SH-SY5Y (cell line): ENCODE data around the gene RBM39.

Experiments
- GATA2 ChIP-seq: IDR thresholded peaks from 2 replicates; pipeline ENCODE4 v1.6.1; 2011; ENCODE audit warnings: mild to moderate bottlenecking, low read depth, low read length
- GATA3 ChIP-seq: IDR thresholded peaks from 2 replicates; pipeline ENCODE4 v1.6.1; 2011; ENCODE audit warnings: low read depth, mild to moderate bottlenecking, low read length, moderate library complexity

The RBM39 gene

DNA sequence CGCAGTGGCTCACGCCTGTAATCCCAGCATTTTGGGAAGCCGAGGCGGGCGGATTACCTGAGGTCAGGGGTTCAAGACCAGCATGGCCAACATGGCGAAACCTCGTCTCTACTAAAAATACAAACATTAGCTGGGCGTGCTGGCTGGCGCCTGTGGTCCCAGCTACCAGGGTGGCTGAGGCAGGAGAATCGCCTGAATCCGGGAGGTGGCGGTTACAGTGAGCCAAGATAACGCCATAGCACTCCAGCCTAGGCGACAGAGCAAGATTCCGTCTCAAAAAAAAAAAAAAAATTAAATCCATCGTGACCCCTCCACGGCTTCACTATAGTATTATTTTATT lies 76.1 kb downstream of the RBM39 start:
- no peak for TF ChIP-seq GATA2

DNA sequence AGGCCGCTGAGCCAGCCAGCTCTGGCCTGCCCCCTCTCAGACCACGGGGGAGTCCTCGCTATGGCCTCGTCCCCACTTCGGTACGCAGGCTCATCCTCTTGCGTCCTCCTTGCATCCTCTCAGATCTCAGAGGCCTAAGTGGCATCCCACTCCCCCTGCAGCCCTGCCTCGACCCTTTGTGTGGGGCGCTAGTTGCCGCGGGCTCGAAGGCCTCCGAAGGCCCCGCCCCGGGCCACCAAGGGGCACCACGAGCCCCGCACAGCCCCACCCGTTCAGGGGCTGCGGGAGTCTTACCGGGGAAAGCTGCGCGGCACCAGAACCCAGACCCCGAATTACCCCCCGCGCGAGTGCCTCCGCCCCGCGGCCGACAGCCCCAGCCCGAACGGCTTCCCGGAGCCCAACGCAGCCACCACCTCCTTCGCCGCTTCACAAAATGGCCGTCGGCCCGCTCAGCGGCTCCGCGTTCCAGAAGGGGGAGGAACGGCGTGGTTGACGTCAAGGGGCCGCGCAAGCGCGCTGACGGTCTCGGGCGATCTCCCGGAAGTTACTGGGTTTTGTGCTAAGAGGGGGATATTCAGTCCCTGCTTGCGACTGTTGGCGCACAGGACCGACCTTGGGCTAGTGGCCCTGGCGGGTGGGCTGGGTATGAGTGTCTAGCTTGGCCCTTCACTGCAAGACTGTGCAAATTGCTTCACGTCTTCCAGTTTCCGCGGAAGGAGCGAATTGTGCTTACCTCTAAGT lies 77.4 kb downstream of the RBM39 start, which contains the start of the genes CPNE1 and RBM12:
Gene CPNE1, minus strand, starts transcription at position 435 of the 741 bp plus-strand sequence. CDS start 31,977 bp downstream, outside the sequence.
Gene RBM12, minus strand, starts transcription at position 435 of the 741 bp plus-strand sequence. CDS start 9,578 bp downstream, outside the sequence.
- TF ChIP-seq GATA2 (no peak), GATA3 (no peak)

DNA sequence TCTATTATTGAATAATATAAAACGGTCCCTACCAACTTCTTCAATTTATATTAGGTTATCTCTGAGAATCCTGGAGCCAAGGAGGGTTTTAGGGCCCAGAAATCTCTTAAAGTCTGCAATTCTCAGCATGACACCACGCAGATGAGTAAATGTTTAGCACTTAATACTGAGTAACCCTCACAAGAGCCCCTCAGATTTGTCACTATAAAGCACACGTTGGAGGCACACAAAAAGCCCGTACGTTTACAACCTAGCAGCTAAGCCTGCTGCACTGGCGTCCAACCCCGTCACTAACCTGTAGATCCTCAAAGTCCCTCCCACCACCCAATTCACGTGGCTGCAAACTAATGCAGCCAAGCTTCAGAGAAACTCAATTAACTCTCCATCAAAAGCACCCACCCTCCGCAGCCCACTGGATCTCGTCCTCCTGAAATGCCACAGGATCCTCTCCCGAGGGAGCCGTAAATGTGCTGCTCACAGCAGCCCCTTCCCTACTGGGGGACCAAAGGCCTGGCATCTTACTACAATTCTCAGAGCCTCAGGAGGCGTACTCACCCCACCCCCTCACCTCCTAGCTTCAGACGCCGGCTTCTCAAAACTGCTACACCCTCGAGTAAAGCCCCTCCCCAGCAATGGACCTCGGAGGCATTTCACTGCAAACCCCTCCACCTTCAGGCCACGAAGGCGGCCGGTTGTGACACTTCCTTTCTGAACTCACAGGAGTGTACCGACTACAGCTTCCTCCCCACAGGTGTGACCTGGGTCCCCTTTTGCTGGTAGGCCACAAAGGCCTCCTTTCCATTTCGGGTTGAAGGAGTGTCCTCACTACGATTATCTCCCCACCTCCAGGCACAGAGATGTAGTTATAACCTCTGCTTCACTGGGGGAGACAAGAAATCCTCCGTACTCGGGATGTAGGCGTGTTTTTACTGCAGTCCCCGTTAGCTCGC lies 78.3 kb downstream of the RBM39 start:
- no peak for TF ChIP-seq GATA2
- no peak for TF ChIP-seq GATA3

- no peak for TF ChIP-seq GATA3
- TF ChIP-seq GATA2: no peak
These were observed 79.5 kb downstream of the RBM39 start for GRCh38 chr20:35662551-35662950.

- no peak for TF ChIP-seq GATA2
- no peak for TF ChIP-seq GATA3
These were observed 80.2 kb downstream of the RBM39 start for GRCh38 chr20:35661908-35662307.

DNA sequence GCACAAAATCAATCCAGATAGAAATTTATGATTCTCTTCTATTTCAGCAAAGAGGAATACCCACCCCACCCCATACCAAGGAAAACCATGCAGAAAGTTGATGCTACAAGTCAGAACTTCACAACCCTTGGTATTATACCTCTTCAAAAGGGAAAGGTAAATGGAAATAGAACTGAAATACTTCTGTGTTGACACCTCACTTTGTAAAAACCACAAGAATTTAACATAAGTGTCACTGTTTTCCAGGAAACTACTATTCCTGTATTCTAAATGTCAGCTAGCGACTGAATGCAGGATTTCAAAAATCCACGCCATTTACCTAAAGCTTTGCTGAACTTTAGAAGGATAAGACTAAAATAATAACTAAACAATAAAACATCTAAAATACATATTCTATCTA lies 81.0 kb downstream of the RBM39 start:
- TF ChIP-seq GATA3: no peak
- no peak for TF ChIP-seq GATA2

- TF ChIP-seq GATA2 (no peak), GATA3 (no peak)
These were observed 81.7 kb downstream of the RBM39 start for GRCh38 chr20:35660122-35660937.

GRCh38 chr20:35657271-35657670 lies 84.8 kb downstream of the RBM39 start:
- TF ChIP-seq GATA2 (no peak), GATA3 (no peak)

GRCh38 chr20:35654415-35654814 lies 87.6 kb downstream of the RBM39 start:
- TF ChIP-seq GATA2 (no peak), GATA3 (no peak)

GRCh38 chr20:35653893-35654292 lies 88.2 kb downstream of the RBM39 start:
- TF ChIP-seq GATA3 (no peak), GATA2 (no peak)
